ENCODE results near the gene PTGS2.
"Not testable (repeated sequence)": the region's sequence is repeated elsewhere in the genome, so short reads cannot be mapped to it uniquely, and the experiment has no call there.

The PTGS2 gene

DNA sequence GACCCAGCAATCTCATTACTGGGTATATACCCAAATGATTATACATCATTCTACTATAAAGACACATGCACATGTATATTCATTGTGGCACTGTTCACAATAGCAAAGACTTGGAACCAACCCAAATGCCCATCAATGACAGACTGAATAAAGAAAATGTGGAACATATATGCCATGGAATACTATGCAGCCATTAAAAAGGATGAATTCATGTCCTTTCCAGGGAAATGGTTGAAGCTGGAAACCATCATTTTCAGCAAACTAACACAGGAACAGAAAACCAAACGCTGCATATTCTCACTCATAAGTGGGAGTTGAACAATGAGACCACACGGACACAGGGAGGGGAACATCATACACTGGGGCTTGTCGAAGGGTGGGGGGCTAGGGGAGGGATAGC lies 10.4 kb downstream of the PTGS2 start:
- DNase-seq: not testable (repeated sequence)

DNA sequence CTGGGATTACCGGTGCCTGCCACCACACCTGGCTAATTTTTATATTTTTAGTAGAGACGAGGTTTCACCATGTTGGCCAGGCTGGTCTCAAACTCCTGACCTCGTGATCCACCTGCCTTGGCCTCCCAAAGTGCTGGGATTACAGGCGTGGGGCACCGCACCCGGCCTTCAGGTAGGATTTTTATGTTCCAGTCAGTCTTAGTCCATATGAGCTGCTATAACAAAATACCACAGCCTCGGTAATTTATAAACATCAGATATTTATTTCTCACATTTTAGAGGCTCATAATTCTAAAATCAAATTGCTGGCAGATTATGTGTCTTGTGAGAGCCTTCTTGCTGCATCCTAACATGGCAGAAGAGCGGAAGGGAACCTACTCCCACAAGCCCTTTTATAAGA lies 16.0 kb downstream of the PTGS2 start:
- DNase-seq: not testable (repeated sequence)

GRCh38 chr1:186662752-186663151 lies 17.5 kb downstream of the PTGS2 start:
- no peak for DNase-seq

GRCh38 chr1:186659890-186660341 lies 20.3 kb downstream of the PTGS2 start:
- DNase-seq: no peak

- no peak for DNase-seq
These were observed 21.2 kb downstream of the PTGS2 start for GRCh38 chr1:186658999-186659398.

GRCh38 chr1:186657481-186657880 lies 22.7 kb downstream of the PTGS2 start:
- no peak for DNase-seq

GRCh38 chr1:186655876-186656275 lies 24.3 kb downstream of the PTGS2 start:
- no peak for DNase-seq

- DNase-seq: no peak
These were observed 25.5 kb downstream of the PTGS2 start for GRCh38 chr1:186654741-186655140.

DNA sequence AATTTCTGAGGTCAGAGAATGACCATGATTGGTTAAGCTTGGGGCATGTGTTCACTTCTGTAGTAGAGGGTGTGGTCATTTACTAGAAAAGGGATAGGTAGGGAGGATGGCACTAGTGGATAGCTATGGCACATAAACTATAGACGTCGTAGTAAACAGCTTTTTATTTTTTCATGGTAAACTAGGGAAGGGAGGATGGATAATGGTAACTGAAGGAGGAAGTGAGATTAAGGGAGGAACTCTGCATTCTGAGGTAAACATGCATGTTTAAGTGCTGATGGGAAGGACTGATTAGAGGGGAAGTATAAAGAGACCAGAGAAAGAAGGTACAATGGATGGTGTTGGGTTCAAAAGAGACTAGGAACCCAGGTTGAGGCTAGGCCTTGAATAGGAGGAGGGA lies 26.9 kb downstream of the PTGS2 start:
- DNase-seq: no peak

- no peak for DNase-seq
These were observed 31.6 kb downstream of the PTGS2 start for GRCh38 chr1:186648613-186649012.

DNA sequence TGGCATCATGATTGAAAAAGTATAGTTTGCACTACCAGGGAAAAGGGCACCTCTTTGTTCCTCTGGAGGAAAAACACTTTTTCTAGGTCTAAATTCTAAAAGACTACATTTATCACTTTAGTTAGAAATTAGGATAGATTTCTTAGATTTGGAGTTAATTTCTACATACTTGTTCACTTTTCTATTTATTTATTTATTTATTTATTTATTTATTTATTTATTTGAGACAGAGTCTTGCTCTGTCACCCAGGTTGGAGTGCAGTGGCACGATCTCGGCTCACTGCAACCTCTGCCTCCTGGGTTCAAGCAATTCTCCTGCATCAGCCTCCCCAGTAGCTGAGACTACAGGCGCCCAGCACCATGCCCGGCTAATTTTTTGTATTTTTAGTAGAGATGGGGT lies 32.2 kb downstream of the PTGS2 start:
- DNase-seq: not testable (repeated sequence)

- no peak for DNase-seq
These were observed 36.6 kb downstream of the PTGS2 start for GRCh38 chr1:186643614-186644013.

DNA sequence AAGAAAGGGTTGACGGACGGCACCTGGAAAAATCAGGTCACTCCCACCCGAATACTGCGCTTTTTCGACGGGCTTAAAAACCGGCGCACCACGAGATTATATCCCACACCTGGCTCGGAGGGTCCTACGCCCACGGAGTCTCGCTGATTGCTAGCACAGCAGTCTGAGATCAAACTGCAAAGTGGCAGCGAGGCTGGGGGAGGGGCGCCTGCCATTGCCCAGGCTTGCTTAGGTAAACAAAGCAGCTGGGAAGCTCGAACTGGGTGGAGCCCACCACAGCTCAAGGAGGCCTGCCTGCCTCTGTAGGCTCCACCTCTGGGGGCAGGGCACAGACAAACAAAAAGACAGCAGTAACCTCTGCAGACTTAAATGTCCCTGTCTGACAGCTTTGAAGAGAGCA lies 42.7 kb downstream of the PTGS2 start:
- DNase-seq: not testable (repeated sequence)

- DNase-seq: no peak
These were observed 43.4 kb downstream of the PTGS2 start for GRCh38 chr1:186636786-186637185.

DNA sequence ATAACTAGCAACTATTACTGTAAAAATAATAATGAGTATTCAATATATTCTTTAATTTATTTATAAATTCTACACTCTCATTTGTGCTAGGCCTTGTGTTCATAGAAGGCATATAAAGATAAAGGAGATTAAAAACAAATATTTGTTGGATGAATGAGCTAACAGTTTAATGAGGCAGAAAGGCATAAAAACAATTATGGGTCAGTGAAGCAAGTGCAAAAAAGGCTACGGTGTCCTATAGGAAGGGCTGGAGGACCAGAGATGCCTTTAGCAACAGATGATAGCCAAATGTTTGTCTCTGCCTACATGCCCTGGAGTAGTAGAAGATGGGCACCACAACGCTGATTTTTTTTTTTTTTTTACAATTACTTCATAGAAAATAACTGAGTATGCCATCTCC lies 45.7 kb downstream of the PTGS2 start:
- no peak for DNase-seq

DNA sequence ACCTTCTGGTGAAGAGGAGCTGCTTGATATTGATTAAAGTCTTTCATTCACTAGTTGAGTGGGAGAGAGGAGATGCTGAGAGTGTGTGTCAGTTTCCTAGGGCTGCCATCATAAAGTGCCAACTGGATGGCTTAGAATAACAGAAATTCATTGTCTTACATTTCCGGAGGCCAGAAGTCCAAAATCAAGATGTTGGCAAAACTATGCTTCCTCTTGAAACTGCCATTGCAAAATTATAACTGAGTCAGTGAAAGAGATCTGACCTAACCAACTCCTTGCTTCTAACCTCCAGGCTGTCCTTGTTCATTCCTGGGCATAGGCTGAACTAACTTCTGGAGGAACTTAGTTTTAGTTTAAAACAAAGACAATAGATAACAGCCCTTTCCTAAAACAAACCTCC lies 47.1 kb downstream of the PTGS2 start:
- DNase-seq: no peak

GRCh38 chr1:186629341-186629740 lies 50.9 kb downstream of the PTGS2 start:
- DNase-seq: no peak

DNA sequence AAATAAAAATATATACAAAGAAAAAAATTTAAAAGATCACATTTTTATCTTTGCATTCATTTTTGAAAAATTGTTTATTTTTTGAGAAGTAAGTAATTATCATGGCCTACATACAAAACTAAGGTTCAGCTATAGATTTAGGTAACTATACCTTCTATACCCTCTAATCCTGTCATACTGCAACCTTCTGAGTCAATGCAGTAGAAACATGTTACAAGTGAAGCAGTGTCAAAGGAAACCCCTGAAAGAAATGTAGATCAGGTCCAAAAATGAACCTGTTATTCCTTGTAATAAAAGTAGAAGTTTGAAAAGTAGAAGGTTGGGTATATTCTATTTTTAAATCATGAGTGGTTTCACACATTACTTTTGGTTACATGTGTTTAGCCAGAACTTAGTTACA lies 51.3 kb downstream of the PTGS2 start:
- DNase-seq: no peak

- DNase-seq: no peak
These were observed 53.2 kb downstream of the PTGS2 start for GRCh38 chr1:186627019-186627418.

- no peak for DNase-seq
These were observed 53.8 kb downstream of the PTGS2 start for GRCh38 chr1:186626356-186626932.

- DNase-seq: no peak
These were observed 56.7 kb downstream of the PTGS2 start for GRCh38 chr1:186623551-186623950.
